ENCODE data around the gene SON.
A peak's percentile ranks its signal among the peaks of the same experiment; 100 is the strongest.
"Not testable (repeated sequence)": the region's sequence is repeated elsewhere in the genome, so short reads cannot be mapped to it uniquely, and the experiment has no call there.

The SON gene

GRCh38 chr21:33549848-33550771 lies 7.3 kb downstream of the SON start:
- DNase-seq, result no peak

GRCh38 chr21:33550772-33551660 lies 8.2 kb downstream of the SON start:
- DNase-seq, result no peak

- no peak for DNase-seq
Measured at GRCh38 chr21:33551664-33552063, 8.8 kb downstream of the SON start.

- peak; percentile 14 for DNase-seq
Measured at GRCh38 chr21:33552093-33552998, 9.5 kb downstream of the SON start.

- no peak for DNase-seq
Measured at GRCh38 chr21:33552999-33553598, 10.3 kb downstream of the SON start.

- DNase-seq, result no peak
Measured at GRCh38 chr21:33554236-33554981, 11.6 kb downstream of the SON start.

- DNase-seq, result no peak
Measured at GRCh38 chr21:33554982-33555344, 12.1 kb downstream of the SON start.

- no peak for DNase-seq
Measured at GRCh38 chr21:33557447-33557846, 14.6 kb downstream of the SON start.

GRCh38 chr21:33558777-33559421 lies 16.1 kb downstream of the SON start:
- no peak for DNase-seq

- no peak for DNase-seq
Measured at GRCh38 chr21:33559813-33560212, 17.0 kb downstream of the SON start.

- no peak for DNase-seq
Measured at GRCh38 chr21:33560965-33561364, 18.1 kb downstream of the SON start.

- no peak for DNase-seq
Measured at GRCh38 chr21:33561373-33561772, 18.5 kb downstream of the SON start.

- no peak for DNase-seq
Measured at GRCh38 chr21:33562389-33562788, 19.6 kb downstream of the SON start.

GRCh38 chr21:33566514-33566913 lies 23.7 kb downstream of the SON start:
- DNase-seq, result no peak

GRCh38 chr21:33567914-33568313 lies 25.1 kb downstream of the SON start:
- no peak for DNase-seq

- DNase-seq, result no peak
Measured at GRCh38 chr21:33568448-33568847, 25.6 kb downstream of the SON start.

- DNase-seq, result no peak
Measured at GRCh38 chr21:33569991-33570390, 27.2 kb downstream of the SON start.

GRCh38 chr21:33572350-33572749 lies 29.5 kb downstream of the SON start:
- no peak for DNase-seq

GRCh38 chr21:33576741-33577141 lies 33.9 kb downstream of the SON start:
- DNase-seq, result not testable (repeated sequence)

- no peak for DNase-seq
Measured at GRCh38 chr21:33578214-33578613, 35.4 kb downstream of the SON start.

- DNase-seq, result peak; percentile 38
Measured at GRCh38 chr21:33578959-33579542, 36.2 kb downstream of the SON start.
